H1 (cell line): Measurements from ENCODE around the gene RAET1L. TPM values are rescaled to one million over a fixed set of nuclear protein-coding genes. Genes with fewer than 3 reads are reported as not detected.

Experiments
- CREB1 ChIP-seq: IDR thresholded peaks from 2 replicates; pipeline ENCODE4 v1.6.1; 2012; ENCODE audit warnings: inconsistent platforms
- HDAC2 ChIP-seq, 2 experiments: fragments of 300-600 bp in 1 of 2; sonication (generic) in 1 of 2; IDR thresholded peaks; 2 replicates each; pipeline ENCODE4 v1.6.1; 2011 to 2012; ENCODE audit warnings: low read depth in 2 of 2, low read length in 2 of 2, mild to moderate bottlenecking in 2 of 2, moderate library complexity in 2 of 2, borderline replicate concordance in 1 of 2, inconsistent platforms in 1 of 2
- SIX5 ChIP-seq: IDR thresholded peaks from 2 replicates; pipeline ENCODE4 v1.6.1; 2011; ENCODE audit warnings: mild to moderate bottlenecking, low read depth, low read length
- SUZ12 ChIP-seq: fragments of 200-600 bp; sonication (generic); IDR thresholded peaks from 2 replicates; pipeline ENCODE4 v1.6.1; 2012; ENCODE audit warnings: mild to moderate bottlenecking, inconsistent platforms, low read length, moderate library complexity, mixed read lengths
- polyA plus RNA-seq, 7 experiments: library from polyadenylated mRNA; depleted of rRNA in 3 of 7; stranded (reverse) in 5 of 7; unstranded in 2 of 7; fragments of >200 nt in 5 of 7; fragments of 200-250 nt in 2 of 7; gene quantifications; 1 replicate in 5 of 7; 2 replicates in 1 of 7; 4 replicates in 1 of 7; pipeline versions ENCODE4 v1.2.1 to v1.2.3, GENCODE V29; 2011 to 2013; ENCODE audit warnings: missing spikeins in 2 of 7, mixed read lengths in 2 of 7
- total RNA-seq: library from RNA; stranded (reverse); fragmentation: NEBNext Ultra II Directional; extraction: Animal tissue kit (Norgen Biotek cat#: 25700); gene quantifications from 2 replicates; pipeline ENCODE4 v1.2.1, GENCODE V29; 2021

Gene RAET1L
- total and polyA plus RNA-seq, 2 of the 8 experiments (the other 6 are each of a cell fraction or from before 2014, with no cell fraction given): not detected

- no peak for TF ChIP-seq HDAC2 (IDR thresholded peaks at IDR 0.05; ENCODE audit: borderline replicate concordance in 1 of 2, low read depth in 2 of 2, low read length in 2 of 2)
- TF ChIP-seq CREB1: peak; percentile 96
- TF ChIP-seq SIX5: no peak
- no peak; the same call in 1 of the 2 replicates for TF ChIP-seq SUZ12
Observed at GRCh38 chr6:150004783-150005717, 20.3 kb downstream of the RAET1L start (continued).
